Stimulated activated CD8-positive, alpha-beta memory T cell treated with anti-CD3 and anti-CD28 coated beads, Interleukin-2, amount 100 ng/mL, for 48 hours (primary cell): Measurements from ENCODE around the gene GRWD1.

ENCODE experiments used
- DNase-seq, 2 donors: peaks; one replicate each; pipeline ENCODE4 v3.0.0-alpha.2; 2020; ENCODE audit warnings: low read depth in 2 of 2

The GRWD1 gene

GRCh38 chr19:48497728-48498594 is 52.2 kb downstream of the GRWD1 start:
- no peak for DNase-seq

- DNase-seq = no peak
These were observed 53.0 kb downstream of the GRWD1 start for GRCh38 chr19:48498595-48499311.

GRCh38 chr19:48499316-48500090 is 53.7 kb downstream of the GRWD1 start:
- no peak for DNase-seq

GRCh38 chr19:48500830-48501493 is 55.2 kb downstream of the GRWD1 start:
- DNase-seq = no peak

- DNase-seq = peak in 1 of 2 donors; percentile 62
These were observed 55.9 kb downstream of the GRWD1 start for GRCh38 chr19:48501494-48502349.

- DNase-seq = no peak
These were observed 56.7 kb downstream of the GRWD1 start for GRCh38 chr19:48502350-48503018.

- no peak for DNase-seq
These were observed 60.5 kb downstream of the GRWD1 start for GRCh38 chr19:48506138-48506733.
